AG04449 (cell line): ENCODE results near the gene PUM1.

Experiments used
- CTCF ChIA-PET: fragments of 350-600 bp; formaldehyde crosslinking; extraction: SDS; loops from one replicate; lab custom pipeline; 2021; ENCODE audit warnings: antibody characterized with exemption; lab: Yijun Ruan, JAX
- POLR2A ChIA-PET: fragments of 400-600, 350-600 bp; formaldehyde crosslinking; extraction: SDS; loops from one replicate; lab custom pipeline; 2020; ENCODE audit warnings: antibody characterized with exemption, inconsistent platforms; lab: Yijun Ruan, JAX
- DNase-seq: peaks from one replicate; pipeline ENCODE4 v3.0.0-alpha.2; 2010; ENCODE audit warnings: low read depth, low spot score
- H3K4me3 ChIP-seq: 2 replicates; pipeline ENCODE4 v1.5.1; 2011; ENCODE audit warnings: low read depth, mild to moderate bottlenecking, control low read depth, low read length
- CTCF ChIP-seq: IDR thresholded peaks from one replicate; pipeline ENCODE4 v1.5.1; 2011; ENCODE audit warnings: mild to moderate bottlenecking, moderate library complexity, low read length, control low read depth, inconsistent platforms; ENCODE audit not compliant: insufficient read depth; ENCODE audit errors: missing control alignments

The PUM1 gene

GRCh38 chr1:30911059-30911954, 154.2 kb downstream of the PUM1 start:
- no peak for DNase-seq
- peak; percentile 94 for TF ChIP-seq CTCF
- no peak overlapping the region for H3K4me3 ChIP-seq
- ChIA-PET CTCF (interaction anchor here (0.6 to 8.6 kb wide), 37 partner anchors 8 to 639 kb away, joined by 3 to 1030 read pairs (median 5); partner anchors contain the start of gene MATN1), POLR2A (interaction anchor here (0.5 to 0.8 kb wide), 4 partner anchors 53 to 109 kb away, joined by 3 to 4 read pairs (median 3); no protein-coding TSS in a partner anchor)

GRCh38 chr1:30909365-30910068, 156.0 kb downstream of the PUM1 start:
- no peak for TF ChIP-seq CTCF
- ChIA-PET POLR2A (no interaction called here), CTCF (interaction anchor here (1.6 to 8.6 kb wide), 7 partner anchors 13 to 200 kb away, joined by 5 to 1030 read pairs (median 99); partner anchors contain the start of gene MATN1)
- no peak for DNase-seq
- peak overlapping the region; percentile 20; the same call in 1 of the 2 replicates for H3K4me3 ChIP-seq

- CTCF ChIA-PET, result interaction anchor here (4.8 to 8.6 kb wide), 6 partner anchors 14 to 188 kb away, joined by 18 to 1030 read pairs (median 104); no protein-coding TSS in a partner anchor
- POLR2A ChIA-PET, result interaction anchor here (0.5 kb wide), 1 partner anchor 94 kb away, joined by 3 read pairs; no protein-coding TSS in a partner anchor
- peak within 1 kb of the TSS; percentile 66 for H3K4me3 ChIP-seq
- DNase-seq, result no peak
- TF ChIP-seq CTCF, result no peak
Measured at GRCh38 chr1:30908696-30909364, 156.7 kb downstream of the PUM1 start, which contains the start of gene SDC3. Gene SDC3 (minus strand): TSS chr1:30908758. CDS start chr1:30908586, 172 bp downstream.

GRCh38 chr1:30908316-30908695, 157.2 kb downstream of the PUM1 start:
- ChIA-PET POLR2A (no interaction called here), CTCF (interaction anchor here (4.8 to 8.6 kb wide), 3 partner anchors 103 to 188 kb away, joined by 18 to 1030 read pairs (median 110); no protein-coding TSS in a partner anchor)
- DNase-seq, result no peak
- H3K4me3 ChIP-seq, result peak overlapping the region; percentile 66
- no peak for TF ChIP-seq CTCF

- ChIA-PET CTCF (interaction anchor here (1.4 to 22.7 kb wide), 7 partner anchors 22 to 188 kb away, joined by 5 to 1030 read pairs (median 51); no protein-coding TSS in a partner anchor), POLR2A (interaction anchor here (0.6 kb wide), 1 partner anchor 10 kb away, joined by 3 read pairs; no protein-coding TSS in a partner anchor)
- no peak for TF ChIP-seq CTCF
- peak overlapping the region; percentile 66 for H3K4me3 ChIP-seq
- no peak for DNase-seq
Measured at GRCh38 chr1:30907481-30908315, 157.8 kb downstream of the PUM1 start.
